KMS-11 (cell line): ENCODE data around the gene ENPP4.

Experiments
- H2AFZ ChIP-seq: fragments of 200-600 bp; sonication (generic); 2 replicates; pipeline ENCODE4 v1.6.1; 2016; ENCODE audit warnings: antibody characterized with exemption, mixed run types, low read depth
- H3K27ac ChIP-seq: fragments of 200-600 bp; sonication (generic); 2 replicates; pipeline ENCODE4 v1.6.1; 2016; ENCODE audit warnings: mild to moderate bottlenecking, mixed run types
- H3K27me3 ChIP-seq: fragments of 200-600 bp; sonication (generic); 2 replicates; pipeline ENCODE4 v1.6.1; 2017; ENCODE audit warnings: mild to moderate bottlenecking, low read depth, mixed run types, moderate library complexity; ENCODE audit not compliant: insufficient read depth
- H3K36me3 ChIP-seq: fragments of 200-600 bp; sonication (generic); 2 replicates; pipeline ENCODE4 v1.6.1; 2017; ENCODE audit warnings: mild to moderate bottlenecking, mixed run types; ENCODE audit not compliant: insufficient read depth
- H3K4me1 ChIP-seq: fragments of 200-600 bp; sonication (generic); 2 replicates; pipeline ENCODE4 v1.6.1; 2016; ENCODE audit warnings: mild to moderate bottlenecking, low read depth, mixed run types; ENCODE audit not compliant: poor library complexity, severe bottlenecking
- H3K4me2 ChIP-seq: fragments of 200-600 bp; sonication (generic); 2 replicates; pipeline ENCODE4 v1.7.0; 2016; ENCODE audit warnings: mild to moderate bottlenecking, mixed run types
- H3K4me3 ChIP-seq: fragments of 200-600 bp; sonication (generic); IDR thresholded peaks from 2 replicates; pipeline ENCODE4 v1.6.1; 2017; ENCODE audit warnings: low read depth, low read length, mixed read lengths; ENCODE audit not compliant: insufficient read depth
- H3K79me2 ChIP-seq: fragments of 200-600 bp; sonication (generic); 2 replicates; pipeline ENCODE4 v1.6.1; 2016; ENCODE audit warnings: low read depth, mixed run types; ENCODE audit not compliant: insufficient read depth
- H3K9ac ChIP-seq: fragments of 200-600 bp; sonication (generic); 2 replicates; pipeline ENCODE4 v1.6.1; 2016; ENCODE audit warnings: mild to moderate bottlenecking, mixed run types
- H4K20me1 ChIP-seq: fragments of 200-600 bp; sonication (generic); 2 replicates; pipeline ENCODE4 v1.6.1; 2016; ENCODE audit warnings: mild to moderate bottlenecking, mixed run types; ENCODE audit not compliant: insufficient read depth
- TF ChIP-seq, protein P1 (sequence below): fragments of 200-600 bp; sonication (generic); conservative IDR thresholded peaks from 2 replicates; pipeline ENCODE4 v1.6.1; 2017; ENCODE audit warnings: low read depth, mild to moderate bottlenecking, antibody characterized with exemption, low read length, moderate library complexity, mixed read lengths

Gene ENPP4

DNA sequence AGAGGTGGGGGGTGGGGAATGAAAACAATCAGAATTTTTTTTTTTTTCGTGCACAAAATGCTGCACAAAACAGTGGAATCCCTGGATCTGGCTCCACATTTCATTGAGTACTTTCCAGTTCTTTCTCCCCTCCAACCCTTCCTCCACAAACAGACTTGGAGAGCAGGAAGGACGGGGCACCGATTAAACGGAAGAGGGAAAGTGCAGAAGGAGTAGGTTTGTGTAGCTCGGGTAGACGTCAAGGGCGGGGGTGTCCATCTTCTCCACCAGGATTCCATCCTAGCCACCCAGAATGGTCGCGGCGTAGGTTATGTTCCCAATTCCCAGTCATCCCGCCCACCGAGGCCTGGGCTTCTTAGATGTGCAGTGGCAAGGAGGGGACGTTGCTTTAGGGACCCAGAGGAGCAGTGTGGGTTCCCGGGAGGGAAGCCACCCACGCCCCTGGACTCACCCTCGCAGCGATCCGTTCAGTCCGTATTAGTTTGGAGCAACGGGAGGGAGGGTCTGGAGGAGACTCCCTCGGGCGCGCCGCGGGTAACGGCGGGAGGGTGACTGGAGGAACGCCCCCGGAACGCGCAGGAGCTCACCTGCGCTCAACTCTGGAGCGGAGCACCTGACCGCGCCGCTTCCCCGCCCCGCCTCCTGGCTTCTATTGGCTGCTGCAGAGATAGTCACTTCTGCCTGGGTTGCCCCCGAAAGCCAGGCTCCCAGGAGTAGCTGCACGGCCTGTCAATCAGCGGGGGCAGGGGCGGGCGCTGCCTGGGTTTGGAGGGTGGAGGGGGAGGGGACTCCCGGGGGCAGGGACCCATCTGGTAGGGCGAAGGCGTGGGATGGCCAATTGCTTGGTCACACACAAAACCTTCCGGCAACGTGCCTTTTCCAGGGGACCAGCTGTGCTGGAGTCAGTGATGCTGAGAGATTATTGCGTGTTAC, 40.8 kb downstream of the ENPP4 start, which contains the start of gene ENPP5:
Gene ENPP5, minus strand, starts transcription at position 624 of the 933 bp plus-strand sequence. CDS start 2,718 bp downstream, outside the sequence.
- peak within 1 kb of the TSS; percentile 40; the same call in 1 of the 2 replicates for H3K4me2 ChIP-seq

DNA sequence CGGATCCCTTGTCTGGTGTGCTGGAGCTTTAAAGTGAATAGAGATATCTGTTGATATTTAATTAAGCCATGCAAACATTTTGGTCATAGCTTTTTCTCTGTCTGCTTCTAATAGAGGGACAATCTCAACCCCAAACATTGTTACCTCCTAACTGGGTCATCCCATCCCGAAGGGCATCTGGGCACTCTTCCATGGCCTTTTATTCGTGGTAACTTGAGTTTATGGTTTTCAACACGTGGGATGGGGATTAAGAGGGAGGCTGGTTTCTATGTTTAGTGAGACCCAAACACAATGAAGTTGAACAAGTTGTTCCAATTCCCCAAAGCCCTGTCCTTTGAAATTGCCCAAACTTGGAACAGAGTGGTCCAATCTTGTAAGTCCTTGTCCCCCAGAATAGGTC, 42.4 kb downstream of the ENPP4 start:
- Histone ChIP-seq H4K20me1 (no peaks in the 10 kb centered on the region), H3K27ac (no peak overlapping the region), H3K4me1 (peaks cover 32% of the 10 kb centered on the region), H3K9ac (no peak overlapping the region), H3K4me2 (no peak overlapping the region), H3K79me2 (no peaks in the 10 kb centered on the region), H3K36me3 (no peaks in the 10 kb centered on the region), H3K27me3 (peaks cover 8% of the 10 kb centered on the region), H3K4me3 (no peak overlapping the region), H2AFZ (no peak overlapping the region)
- TF ChIP-seq, protein P1, sequence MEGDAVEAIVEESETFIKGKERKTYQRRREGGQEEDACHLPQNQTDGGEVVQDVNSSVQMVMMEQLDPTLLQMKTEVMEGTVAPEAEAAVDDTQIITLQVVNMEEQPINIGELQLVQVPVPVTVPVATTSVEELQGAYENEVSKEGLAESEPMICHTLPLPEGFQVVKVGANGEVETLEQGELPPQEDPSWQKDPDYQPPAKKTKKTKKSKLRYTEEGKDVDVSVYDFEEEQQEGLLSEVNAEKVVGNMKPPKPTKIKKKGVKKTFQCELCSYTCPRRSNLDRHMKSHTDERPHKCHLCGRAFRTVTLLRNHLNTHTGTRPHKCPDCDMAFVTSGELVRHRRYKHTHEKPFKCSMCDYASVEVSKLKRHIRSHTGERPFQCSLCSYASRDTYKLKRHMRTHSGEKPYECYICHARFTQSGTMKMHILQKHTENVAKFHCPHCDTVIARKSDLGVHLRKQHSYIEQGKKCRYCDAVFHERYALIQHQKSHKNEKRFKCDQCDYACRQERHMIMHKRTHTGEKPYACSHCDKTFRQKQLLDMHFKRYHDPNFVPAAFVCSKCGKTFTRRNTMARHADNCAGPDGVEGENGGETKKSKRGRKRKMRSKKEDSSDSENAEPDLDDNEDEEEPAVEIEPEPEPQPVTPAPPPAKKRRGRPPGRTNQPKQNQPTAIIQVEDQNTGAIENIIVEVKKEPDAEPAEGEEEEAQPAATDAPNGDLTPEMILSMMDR, result no peak

More for the DNA sequence above, 40.8 kb downstream of the ENPP4 start, which contains the start of gene ENPP5:
- Histone ChIP-seq H2AFZ (peak within 1 kb of the TSS; percentile 56; the same call in 1 of the 2 replicates), H3K27me3 (no peaks in the 10 kb centered on the region; the same call in 1 of the 2 replicates), H3K79me2 (no peaks in the 10 kb centered on the region), H4K20me1 (no peaks in the 10 kb centered on the region), H3K4me3 (no peak within 1 kb of the TSS), H3K27ac (no peak within 1 kb of the TSS), H3K36me3 (no peaks in the 10 kb centered on the region), H3K9ac (no peak within 1 kb of the TSS), H3K4me1 (peaks cover 16% of the 10 kb centered on the region)
- TF ChIP-seq, protein P1, result no peak

DNA sequence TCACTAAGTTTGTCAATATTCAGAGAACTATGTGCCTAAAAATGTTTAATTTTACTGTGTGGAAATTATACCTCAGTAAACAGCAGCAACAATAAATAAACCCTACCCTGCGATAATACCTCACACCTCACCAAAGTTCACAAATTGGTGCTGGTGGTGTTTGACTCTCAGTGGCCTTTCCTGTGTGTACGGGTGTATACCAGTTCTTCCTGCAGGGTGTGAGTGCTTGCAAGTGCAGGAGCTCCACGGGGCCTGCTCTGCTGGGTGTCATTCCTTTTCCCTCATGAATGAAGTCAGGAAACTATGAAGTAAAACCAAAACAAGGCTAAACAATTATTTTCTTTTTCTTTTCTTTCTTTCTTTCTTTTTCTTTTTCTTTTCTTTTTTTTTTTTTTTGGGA, 45.1 kb downstream of the ENPP4 start:
- H3K4me3 ChIP-seq, result no peak overlapping the region
- no peak overlapping the region for H3K27ac ChIP-seq
- no peaks in the 10 kb centered on the region for H4K20me1 ChIP-seq
- no peak overlapping the region for H2AFZ ChIP-seq
- H3K4me2 ChIP-seq, result peak overlapping the region; percentile 23
- H3K36me3 ChIP-seq, result no peaks in the 10 kb centered on the region
- TF ChIP-seq, protein P1, result no peak
- H3K79me2 ChIP-seq, result no peaks in the 10 kb centered on the region
- no peak overlapping the region for H3K9ac ChIP-seq
- peaks cover 33% of the 10 kb centered on the region for H3K4me1 ChIP-seq
- H3K27me3 ChIP-seq, result peaks cover 10% of the 10 kb centered on the region

DNA sequence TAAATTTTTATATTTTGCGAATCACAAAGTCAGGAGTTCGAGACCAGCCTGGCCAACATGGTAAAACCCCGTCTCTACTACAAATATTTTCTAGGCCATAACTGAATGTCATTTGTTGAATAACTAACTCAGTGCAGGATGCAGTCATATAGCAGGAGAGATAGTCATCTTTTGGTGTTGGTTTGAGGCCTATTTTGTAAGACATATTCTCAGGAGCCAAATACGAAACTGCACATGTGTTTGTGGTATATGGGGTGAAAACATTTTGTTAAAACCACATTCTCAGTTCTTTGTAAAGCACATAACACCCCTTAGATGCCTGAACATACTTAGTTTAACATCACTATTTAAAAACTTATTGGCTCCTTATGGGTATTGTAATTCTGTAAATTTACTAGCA, 45.7 kb downstream of the ENPP4 start:
- Histone ChIP-seq H4K20me1 (no peaks in the 10 kb centered on the region), H3K36me3 (no peaks in the 10 kb centered on the region), H3K27me3 (peaks cover 10% of the 10 kb centered on the region), H3K4me2 (peak overlapping the region; percentile 23), H3K79me2 (no peaks in the 10 kb centered on the region), H2AFZ (no peak overlapping the region), H3K4me1 (peaks cover 33% of the 10 kb centered on the region), H3K27ac (no peak overlapping the region), H3K4me3 (no peak overlapping the region), H3K9ac (no peak overlapping the region)
- TF ChIP-seq, protein P1, result no peak
